Measurements from ENCODE around the gene PPM1B. TPM values are rescaled to one million over a fixed set of nuclear protein-coding genes. Genes with fewer than 3 reads are reported as not detected.

PPM1B gene
- total and polyA plus RNA-seq, 2 of the 8 experiments (the other 6 are each of a cell fraction or from before 2014, with no cell fraction given), result 43.6 to 126 TPM

GRCh38 chr2:44186810-44187209, 18.1 kb downstream of the PPM1B start (continued):
- no peak for TF ChIP-seq CHD7 (IDR thresholded peaks at IDR 0.05; ENCODE audit: insufficient replicate concordance, low read length)
